HEK293 (cell line): ENCODE results near the gene DCAF15.
A peak's percentile ranks its signal among the peaks of the same experiment; 100 is the strongest.

Source experiments
- CTCF ChIA-PET: fragments of 350-600 bp; formaldehyde crosslinking; extraction: SDS; loops from one replicate; lab custom pipeline; 2021; ENCODE audit warnings: antibody characterized with exemption; lab: Yijun Ruan, JAX
- POLR2A ChIA-PET: fragments of 300-600 bp; formaldehyde crosslinking; extraction: SDS; loops from one replicate; lab custom pipeline; 2020; ENCODE audit warnings: antibody characterized with exemption, inconsistent platforms; lab: Yijun Ruan, JAX
- H3K27ac ChIP-seq: fragments of 200-500 bp; sonication (Bioruptor generic); 2 replicates; pipeline ENCODE4 v1.5.1; 2014; ENCODE audit warnings: low read depth, low read length, control low read depth, inconsistent platforms; ENCODE audit errors: extremely low read depth
- H3K36me3 ChIP-seq, 2 experiments: fragments of 200-500 bp in 1 of 2; sonication (Bioruptor generic) in 1 of 2; 1 replicate in 1 of 2; 2 replicates in 1 of 2; pipeline ENCODE4 v1.5.1; 2014 to 2017; ENCODE audit warnings: inconsistent platforms in 2 of 2, low read length in 2 of 2; ENCODE audit not compliant: control insufficient read depth in 2 of 2, insufficient read depth in 1 of 2
- H3K4me1 ChIP-seq: fragments of 200-500 bp; sonication (Bioruptor generic); 2 replicates; pipeline ENCODE4 v1.5.1; 2014; ENCODE audit warnings: mild to moderate bottlenecking, low read length, inconsistent platforms; ENCODE audit not compliant: control insufficient read depth, insufficient read depth
- H3K4me3 ChIP-seq: 2 replicates; pipeline ENCODE4 v1.5.1; 2011; ENCODE audit warnings: low read depth, mild to moderate bottlenecking, control low read depth, low read length, moderate library complexity
- H3K9me3 ChIP-seq: fragments of 200-500 bp; sonication (Bioruptor generic); 2 replicates; pipeline ENCODE4 v1.5.1; 2014; ENCODE audit warnings: low read depth, low read length, inconsistent platforms; ENCODE audit not compliant: control insufficient read depth, insufficient read depth
- GLIS1 ChIP-seq: fragments of 450-650 bp; formaldehyde crosslinking; IDR thresholded peaks from 2 replicates; pipeline ENCODE4 v1.5.1; 2016; ENCODE audit warnings: missing biosample characterization, missing genetic modification characterization
- GLIS2 ChIP-seq: fragments of 450-650 bp; formaldehyde crosslinking; IDR thresholded peaks from 2 replicates; pipeline ENCODE4 v1.5.1; 2016; ENCODE audit warnings: missing biosample characterization, missing genetic modification characterization
- KLF16 ChIP-seq: fragments of 450-650 bp; formaldehyde crosslinking; IDR thresholded peaks from 2 replicates; pipeline ENCODE4 v1.5.1; 2017; ENCODE audit warnings: missing biosample characterization, missing genetic modification characterization
- SCRT2 ChIP-seq: fragments of 450-650 bp; formaldehyde crosslinking; IDR thresholded peaks from 2 replicates; pipeline ENCODE4 v1.5.1; 2016; ENCODE audit warnings: missing biosample characterization, missing genetic modification characterization
- ZBTB17 ChIP-seq: fragments of 450-650 bp; formaldehyde crosslinking; IDR thresholded peaks from 2 replicates; pipeline ENCODE4 v1.5.1; 2016; ENCODE audit warnings: missing biosample characterization, missing genetic modification characterization
- ZFP3 ChIP-seq: fragments of 450-650 bp; formaldehyde crosslinking; IDR thresholded peaks from 2 replicates; pipeline ENCODE4 v1.5.1; 2016; ENCODE audit warnings: low read depth, missing biosample characterization, missing genetic modification characterization
- ZNF10 ChIP-seq: fragments of 450-650 bp; formaldehyde crosslinking; IDR thresholded peaks from 2 replicates; pipeline ENCODE4 v1.5.1; 2017; ENCODE audit warnings: missing biosample characterization, missing genetic modification characterization
- ZNF121 ChIP-seq: fragments of 450-650 bp; formaldehyde crosslinking; IDR thresholded peaks from 2 replicates; pipeline ENCODE4 v1.5.1; 2016; ENCODE audit warnings: missing biosample characterization, missing genetic modification characterization
- ZNF175 ChIP-seq: fragments of 450-650 bp; formaldehyde crosslinking; IDR thresholded peaks from 2 replicates; pipeline ENCODE4 v1.5.1; 2016; ENCODE audit warnings: missing biosample characterization, missing genetic modification characterization
- ZNF211 ChIP-seq: fragments of 450-650 bp; formaldehyde crosslinking; IDR thresholded peaks from 2 replicates; pipeline ENCODE4 v1.5.1; 2016; ENCODE audit warnings: low read depth, missing biosample characterization, missing genetic modification characterization
- ZNF473 ChIP-seq: fragments of 450-650 bp; formaldehyde crosslinking; IDR thresholded peaks from 2 replicates; pipeline ENCODE4 v1.5.1; 2017; ENCODE audit warnings: missing biosample characterization, missing genetic modification characterization
- ZNF510 ChIP-seq: fragments of 450-650 bp; formaldehyde crosslinking; IDR thresholded peaks from 2 replicates; pipeline ENCODE4 v1.5.1; 2018; ENCODE audit warnings: mild to moderate bottlenecking, missing genetic modification characterization, missing biosample characterization; ENCODE audit not compliant: insufficient replicate concordance
- ZNF571 ChIP-seq: fragments of 450-650 bp; formaldehyde crosslinking; IDR thresholded peaks from 2 replicates; pipeline ENCODE4 v1.5.0; 2017; ENCODE audit warnings: missing biosample characterization, missing genetic modification characterization
- TF ChIP-seq, protein P1 (sequence below): fragments of 450-650 bp; formaldehyde crosslinking; IDR thresholded peaks from 2 replicates; pipeline ENCODE4 v1.5.1; 2016; ENCODE audit warnings: missing biosample characterization, missing genetic modification characterization
- TF ChIP-seq, protein P2 (sequence below): fragments of 450-650 bp; formaldehyde crosslinking; IDR thresholded peaks from 2 replicates; pipeline ENCODE4 v1.5.1; 2016; ENCODE audit warnings: missing biosample characterization, missing genetic modification characterization
- TF ChIP-seq, protein P3 (sequence below): fragments of 450-650 bp; formaldehyde crosslinking; IDR thresholded peaks from 2 replicates; pipeline ENCODE4 v1.5.1; 2016; ENCODE audit warnings: missing biosample characterization, missing genetic modification characterization
- TF ChIP-seq, protein P4 (sequence below): fragments of 450-650 bp; IDR thresholded peaks from 2 replicates; pipeline ENCODE4 v1.5.1; 2018; ENCODE audit warnings: missing biosample characterization, missing genetic modification characterization
- TF ChIP-seq, protein P5 (sequence below): fragments of 450-650 bp; formaldehyde crosslinking; conservative IDR thresholded peaks from 2 replicates; pipeline ENCODE4 v1.5.1; 2016; ENCODE audit warnings: low read depth, missing biosample characterization, missing genetic modification characterization
- TF ChIP-seq, protein P6 (sequence below): fragments of 450-650 bp; formaldehyde crosslinking; IDR thresholded peaks from 2 replicates; pipeline ENCODE4 v1.5.1; 2016; ENCODE audit warnings: missing biosample characterization, missing genetic modification characterization

DCAF15 gene

DNA sequence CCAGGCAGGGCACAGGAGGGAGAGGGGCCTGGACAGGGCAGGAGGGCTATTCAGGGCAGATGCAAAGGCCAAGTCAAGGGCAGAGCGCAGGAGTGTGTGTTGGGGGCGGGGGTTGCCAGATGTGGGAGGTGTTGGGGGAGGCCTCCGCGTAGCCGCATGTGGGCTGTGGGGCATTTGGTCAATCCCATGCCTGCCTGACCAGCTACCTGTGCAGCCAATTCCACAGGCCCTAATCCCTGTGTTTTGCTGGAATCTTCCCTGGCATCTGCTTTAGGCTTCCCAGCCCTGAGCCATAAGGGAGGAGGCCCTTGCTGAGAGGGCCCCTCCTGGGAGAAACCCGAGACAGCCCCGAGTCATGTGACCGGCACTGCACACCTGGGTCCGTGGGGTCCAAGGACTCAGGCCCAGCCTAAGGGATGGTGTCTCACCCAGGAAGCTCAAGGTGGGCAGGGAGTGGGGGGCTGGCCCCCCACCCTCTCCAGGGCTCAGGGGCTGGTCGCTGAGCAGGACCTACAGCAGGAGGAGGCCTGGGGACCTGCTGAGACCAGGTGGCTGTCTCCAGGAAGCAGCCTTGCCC is 33.5 kb downstream of the DCAF15 start (continued):
- TF ChIP-seq, protein P1, sequence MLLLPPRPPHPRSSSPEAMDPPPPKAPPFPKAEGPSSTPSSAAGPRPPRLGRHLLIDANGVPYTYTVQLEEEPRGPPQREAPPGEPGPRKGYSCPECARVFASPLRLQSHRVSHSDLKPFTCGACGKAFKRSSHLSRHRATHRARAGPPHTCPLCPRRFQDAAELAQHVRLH (tag by site-specific recombination): no peak
- TF ChIP-seq, protein P2, sequence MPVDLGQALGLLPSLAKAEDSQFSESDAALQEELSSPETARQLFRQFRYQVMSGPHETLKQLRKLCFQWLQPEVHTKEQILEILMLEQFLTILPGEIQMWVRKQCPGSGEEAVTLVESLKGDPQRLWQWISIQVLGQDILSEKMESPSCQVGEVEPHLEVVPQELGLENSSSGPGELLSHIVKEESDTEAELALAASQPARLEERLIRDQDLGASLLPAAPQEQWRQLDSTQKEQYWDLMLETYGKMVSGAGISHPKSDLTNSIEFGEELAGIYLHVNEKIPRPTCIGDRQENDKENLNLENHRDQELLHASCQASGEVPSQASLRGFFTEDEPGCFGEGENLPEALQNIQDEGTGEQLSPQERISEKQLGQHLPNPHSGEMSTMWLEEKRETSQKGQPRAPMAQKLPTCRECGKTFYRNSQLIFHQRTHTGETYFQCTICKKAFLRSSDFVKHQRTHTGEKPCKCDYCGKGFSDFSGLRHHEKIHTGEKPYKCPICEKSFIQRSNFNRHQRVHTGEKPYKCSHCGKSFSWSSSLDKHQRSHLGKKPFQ (tag by site-specific recombination): no peak
- no peak for TF ChIP-seq ZNF571 (tag by site-specific recombination)
- TF ChIP-seq ZNF10 (tag by site-specific recombination): no peak
- no peak for TF ChIP-seq ZNF473
- no peak for TF ChIP-seq ZNF211 (tag by site-specific recombination)
- no peak for TF ChIP-seq ZNF121 (tag by site-specific recombination)
- TF ChIP-seq, protein P3, sequence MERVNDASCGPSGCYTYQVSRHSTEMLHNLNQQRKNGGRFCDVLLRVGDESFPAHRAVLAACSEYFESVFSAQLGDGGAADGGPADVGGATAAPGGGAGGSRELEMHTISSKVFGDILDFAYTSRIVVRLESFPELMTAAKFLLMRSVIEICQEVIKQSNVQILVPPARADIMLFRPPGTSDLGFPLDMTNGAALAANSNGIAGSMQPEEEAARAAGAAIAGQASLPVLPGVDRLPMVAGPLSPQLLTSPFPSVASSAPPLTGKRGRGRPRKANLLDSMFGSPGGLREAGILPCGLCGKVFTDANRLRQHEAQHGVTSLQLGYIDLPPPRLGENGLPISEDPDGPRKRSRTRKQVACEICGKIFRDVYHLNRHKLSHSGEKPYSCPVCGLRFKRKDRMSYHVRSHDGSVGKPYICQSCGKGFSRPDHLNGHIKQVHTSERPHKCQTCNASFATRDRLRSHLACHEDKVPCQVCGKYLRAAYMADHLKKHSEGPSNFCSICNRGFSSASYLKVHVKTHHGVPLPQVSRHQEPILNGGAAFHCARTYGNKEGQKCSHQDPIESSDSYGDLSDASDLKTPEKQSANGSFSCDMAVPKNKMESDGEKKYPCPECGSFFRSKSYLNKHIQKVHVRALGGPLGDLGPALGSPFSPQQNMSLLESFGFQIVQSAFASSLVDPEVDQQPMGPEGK (tag by site-specific recombination): peak; percentile 55

DNA sequence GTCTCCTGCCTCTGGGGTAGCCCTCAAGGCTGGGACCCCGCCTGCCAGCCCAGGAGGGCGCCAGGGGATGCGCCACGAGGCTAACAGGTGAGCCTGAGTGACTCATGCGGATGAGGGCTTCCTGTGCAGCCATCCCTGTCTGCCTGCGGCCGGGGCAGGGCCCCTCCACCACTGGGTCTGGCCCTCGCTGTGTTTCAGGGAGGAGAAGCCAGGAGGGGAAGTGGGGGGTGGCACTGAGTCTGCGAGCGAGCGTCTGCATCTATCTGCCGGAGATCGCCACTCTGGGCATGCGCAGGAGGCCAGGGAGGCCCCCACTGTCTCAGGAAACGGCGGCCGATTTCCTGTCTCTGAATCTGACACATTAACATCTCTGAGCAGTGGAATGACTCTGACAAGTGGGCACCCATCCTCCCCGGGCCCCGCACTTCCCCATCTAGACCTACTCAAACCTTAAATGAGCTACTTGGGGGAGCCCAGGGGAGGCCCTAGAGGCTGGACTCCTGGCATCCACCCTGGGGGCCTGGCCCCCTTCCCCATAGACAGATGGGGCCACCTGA is 34.1 kb downstream of the DCAF15 start:
- TF ChIP-seq, protein P4, sequence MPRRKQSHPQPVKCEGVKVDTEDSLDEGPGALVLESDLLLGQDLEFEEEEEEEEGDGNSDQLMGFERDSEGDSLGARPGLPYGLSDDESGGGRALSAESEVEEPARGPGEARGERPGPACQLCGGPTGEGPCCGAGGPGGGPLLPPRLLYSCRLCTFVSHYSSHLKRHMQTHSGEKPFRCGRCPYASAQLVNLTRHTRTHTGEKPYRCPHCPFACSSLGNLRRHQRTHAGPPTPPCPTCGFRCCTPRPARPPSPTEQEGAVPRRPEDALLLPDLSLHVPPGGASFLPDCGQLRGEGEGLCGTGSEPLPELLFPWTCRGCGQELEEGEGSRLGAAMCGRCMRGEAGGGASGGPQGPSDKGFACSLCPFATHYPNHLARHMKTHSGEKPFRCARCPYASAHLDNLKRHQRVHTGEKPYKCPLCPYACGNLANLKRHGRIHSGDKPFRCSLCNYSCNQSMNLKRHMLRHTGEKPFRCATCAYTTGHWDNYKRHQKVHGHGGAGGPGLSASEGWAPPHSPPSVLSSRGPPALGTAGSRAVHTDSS: no peak
- TF ChIP-seq GLIS1 (tag by site-specific recombination) (peak; percentile 87), ZBTB17 (tag by site-specific recombination) (0 out of 2 replicates have a peak, but pooled peaks have one; percentile 23), ZNF510 (no peak), ZNF175 (tag by site-specific recombination) (no peak), SCRT2 (tag by site-specific recombination) (peak; percentile 91), KLF16 (tag by site-specific recombination) (no peak), GLIS2 (tag by site-specific recombination) (peak; percentile 45), ZFP3 (no peak)
- TF ChIP-seq, protein P5, sequence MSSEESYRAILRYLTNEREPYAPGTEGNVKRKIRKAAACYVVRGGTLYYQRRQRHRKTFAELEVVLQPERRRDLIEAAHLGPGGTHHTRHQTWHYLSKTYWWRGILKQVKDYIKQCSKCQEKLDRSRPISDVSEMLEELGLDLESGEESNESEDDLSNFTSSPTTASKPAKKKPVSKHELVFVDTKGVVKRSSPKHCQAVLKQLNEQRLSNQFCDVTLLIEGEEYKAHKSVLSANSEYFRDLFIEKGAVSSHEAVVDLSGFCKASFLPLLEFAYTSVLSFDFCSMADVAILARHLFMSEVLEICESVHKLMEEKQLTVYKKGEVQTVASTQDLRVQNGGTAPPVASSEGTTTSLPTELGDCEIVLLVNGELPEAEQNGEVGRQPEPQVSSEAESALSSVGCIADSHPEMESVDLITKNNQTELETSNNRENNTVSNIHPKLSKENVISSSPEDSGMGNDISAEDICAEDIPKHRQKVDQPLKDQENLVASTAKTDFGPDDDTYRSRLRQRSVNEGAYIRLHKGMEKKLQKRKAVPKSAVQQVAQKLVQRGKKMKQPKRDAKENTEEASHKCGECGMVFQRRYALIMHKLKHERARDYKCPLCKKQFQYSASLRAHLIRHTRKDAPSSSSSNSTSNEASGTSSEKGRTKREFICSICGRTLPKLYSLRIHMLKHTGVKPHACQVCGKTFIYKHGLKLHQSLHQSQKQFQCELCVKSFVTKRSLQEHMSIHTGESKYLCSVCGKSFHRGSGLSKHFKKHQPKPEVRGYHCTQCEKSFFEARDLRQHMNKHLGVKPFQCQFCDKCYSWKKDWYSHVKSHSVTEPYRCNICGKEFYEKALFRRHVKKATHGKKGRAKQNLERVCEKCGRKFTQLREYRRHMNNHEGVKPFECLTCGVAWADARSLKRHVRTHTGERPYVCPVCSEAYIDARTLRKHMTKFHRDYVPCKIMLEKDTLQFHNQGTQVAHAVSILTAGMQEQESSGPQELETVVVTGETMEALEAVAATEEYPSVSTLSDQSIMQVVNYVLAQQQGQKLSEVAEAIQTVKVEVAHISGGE (tag by site-specific recombination): no peak
- TF ChIP-seq, protein P6, sequence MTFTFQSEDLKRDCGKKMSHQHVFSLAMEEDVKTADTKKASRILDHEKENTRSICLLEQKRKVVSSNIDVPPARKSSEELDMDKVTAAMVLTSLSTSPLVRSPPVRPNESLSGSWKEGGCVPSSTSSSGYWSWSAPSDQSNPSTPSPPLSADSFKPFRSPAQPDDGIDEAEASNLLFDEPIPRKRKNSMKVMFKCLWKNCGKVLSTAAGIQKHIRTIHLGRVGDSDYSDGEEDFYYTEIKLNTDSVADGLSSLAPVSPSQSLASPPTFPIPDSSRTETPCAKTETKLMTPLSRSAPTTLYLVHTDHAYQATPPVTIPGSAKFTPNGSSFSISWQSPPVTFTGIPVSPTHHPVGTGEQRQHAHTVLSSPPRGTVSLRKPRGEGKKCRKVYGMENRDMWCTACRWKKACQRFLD (tag by site-specific recombination): no peak
- no peak overlapping the region for H3K4me3 ChIP-seq
- H3K36me3 ChIP-seq: peaks cover 5 to 28% of the 10 kb centered on the region in 2 experiments; a peak in 2 of 3 replicates
- POLR2A ChIA-PET: interaction anchor here (1.0 to 1.5 kb wide), 2 partner anchors 16 to 33 kb away, joined by 3 read pairs; no protein-coding TSS in a partner anchor
- peak overlapping the region; percentile 52 for H3K27ac ChIP-seq
- CTCF ChIA-PET: interaction anchor here (0.6 kb wide), 1 partner anchor 13 kb away, joined by 3 read pairs; no protein-coding TSS in a partner anchor
- H3K9me3 ChIP-seq: no peaks in the 10 kb centered on the region
- H3K4me1 ChIP-seq: peaks cover 8% of the 10 kb centered on the region
